Measurements from ENCODE around the gene RAB5A. TPM values are rescaled to one million over a fixed set of nuclear protein-coding genes. Genes with fewer than 3 reads are reported as not detected.

RAB5A gene
- total and polyA plus RNA-seq, 2 experiments from 2014 or later, result 110 to 128 TPM

DNA sequence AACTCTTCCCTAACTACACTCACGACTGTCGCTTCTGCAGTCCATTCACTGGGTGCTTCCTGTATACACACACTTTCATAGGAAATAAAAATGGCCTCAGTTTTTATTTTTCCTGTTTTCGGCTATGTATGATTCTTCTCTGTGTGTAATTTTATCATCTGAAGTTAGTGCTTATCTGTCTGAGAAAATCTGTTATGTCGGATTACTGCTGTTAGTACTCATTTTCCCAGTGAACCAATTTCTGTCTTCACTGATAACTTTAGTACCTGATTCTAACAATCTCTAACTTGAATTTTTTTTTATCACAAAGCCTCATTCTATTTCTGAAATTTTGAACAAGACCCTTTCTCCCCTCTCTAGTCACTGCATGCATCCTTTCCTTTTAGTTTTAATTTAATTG is 20.9 kb downstream of the RAB5A start (continued):
- no peak for TF ChIP-seq NANOG (IDR thresholded peaks at IDR 0.05; ENCODE audit: borderline replicate concordance)
- no peak for TF ChIP-seq CREB1 (CRISPR knock-in tag; IDR thresholded peaks at IDR 0.05; ENCODE audit: low read depth)
- TF ChIP-seq, protein P1, sequence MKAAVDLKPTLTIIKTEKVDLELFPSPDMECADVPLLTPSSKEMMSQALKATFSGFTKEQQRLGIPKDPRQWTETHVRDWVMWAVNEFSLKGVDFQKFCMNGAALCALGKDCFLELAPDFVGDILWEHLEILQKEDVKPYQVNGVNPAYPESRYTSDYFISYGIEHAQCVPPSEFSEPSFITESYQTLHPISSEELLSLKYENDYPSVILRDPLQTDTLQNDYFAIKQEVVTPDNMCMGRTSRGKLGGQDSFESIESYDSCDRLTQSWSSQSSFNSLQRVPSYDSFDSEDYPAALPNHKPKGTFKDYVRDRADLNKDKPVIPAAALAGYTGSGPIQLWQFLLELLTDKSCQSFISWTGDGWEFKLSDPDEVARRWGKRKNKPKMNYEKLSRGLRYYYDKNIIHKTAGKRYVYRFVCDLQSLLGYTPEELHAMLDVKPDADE (IDR thresholded peaks at IDR 0.05), result no peak
- no peak for TF ChIP-seq JUNB (IDR thresholded peaks at IDR 0.05; ENCODE audit: unreplicated experiment)
- no peak for TF ChIP-seq ZNF114 (CRISPR knock-in tag; IDR thresholded peaks at IDR 0.05)
- TF ChIP-seq ZNF331 (CRISPR knock-in tag; IDR thresholded peaks at IDR 0.05; ENCODE audit: low read depth), result no peak
- TF ChIP-seq EZH2phosphoT487 (IDR thresholded peaks at IDR 0.05; ENCODE audit: unreplicated experiment), result no peak

DNA sequence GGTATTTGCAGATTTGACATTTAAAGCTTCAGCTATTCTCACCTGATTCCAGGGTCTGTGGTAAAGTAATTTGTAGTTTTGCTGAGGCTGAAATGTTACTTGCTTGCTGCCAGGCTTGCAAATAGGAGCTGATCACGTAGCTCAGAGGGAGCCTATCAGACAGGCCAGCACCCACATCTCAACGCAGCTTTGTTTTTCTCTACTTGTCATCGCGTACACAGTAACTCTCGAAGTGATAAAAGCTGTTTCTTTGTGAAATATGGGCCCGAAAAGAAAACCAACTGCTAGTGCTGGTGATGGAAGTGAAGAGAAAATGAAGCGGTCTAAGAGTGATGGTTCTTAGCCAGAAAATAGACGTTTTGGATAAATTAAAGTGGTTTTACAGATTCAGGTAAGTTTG is 23.4 kb downstream of the RAB5A start:
- peaks cover 3% of the 10 kb centered on the region for H3K27me3 Mint-ChIP-seq (ENCODE audit: insufficient read depth, low read depth, poor library complexity)
- peaks cover 3% of the 10 kb centered on the region; the same call in 2 of the 3 replicates for H3K4me1 Mint-ChIP-seq
- H3K27ac Mint-ChIP-seq, result peak overlapping the region; percentile 55; the same call in 1 of the 2 replicates
- Histone ChIP-seq H3K27me3 (ENCODE audit: insufficient read depth) (no peaks in the 10 kb centered on the region), H3K4me2 (no peak overlapping the region), H3F3A (replicated peaks; ENCODE audit: low read depth) (no peaks in the 10 kb centered on the region), H3K4me3 (no peak overlapping the region), H3K4me1 (ENCODE audit: insufficient read depth) (0 out of 2 replicates have a peak, but pooled peaks cover 3% of the 10 kb centered on the region), H3K9me2 (ENCODE audit: insufficient read depth) (no peaks in the 10 kb centered on the region), H2AFZ (no peak overlapping the region), H4K20me1 (replicated peaks; ENCODE audit: insufficient read depth) (peaks cover 53% of the 10 kb centered on the region), H3K79me2 (replicated peaks; ENCODE audit: insufficient read depth) (peaks cover 99% of the 10 kb centered on the region), H3K36me3 (ENCODE audit: insufficient read depth) (peaks cover 14% of the 10 kb centered on the region), H3K27ac (ENCODE audit: low read depth) (no peak overlapping the region)
- no peak overlapping the region for H3K4me3 Mint-ChIP-seq
- H3K36me3 Mint-ChIP-seq (ENCODE audit: low read depth), result peaks cover 40% of the 10 kb centered on the region
- H3K9me3 Mint-ChIP-seq, result no peaks in the 10 kb centered on the region
- DNase-seq (ENCODE audit: low spot score) (no peak), ATAC-seq (no peak)
- TF ChIP-seq EZH2phosphoT487 (IDR thresholded peaks at IDR 0.05; ENCODE audit: unreplicated experiment) (no peak), NANOG (IDR thresholded peaks at IDR 0.05; ENCODE audit: borderline replicate concordance) (no peak), CREB1 (CRISPR knock-in tag; IDR thresholded peaks at IDR 0.05; ENCODE audit: low read depth) (no peak), JUNB (IDR thresholded peaks at IDR 0.05; ENCODE audit: unreplicated experiment) (no peak), ZNF331 (CRISPR knock-in tag; IDR thresholded peaks at IDR 0.05; ENCODE audit: low read depth) (no peak), STAT1 (IDR thresholded peaks at IDR 0.05; ENCODE audit: unreplicated experiment) (no peak), POLR2AphosphoS5 (IDR thresholded peaks at IDR 0.05; ENCODE audit: low read depth) (no peak)
- TF ChIP-seq, protein P2, sequence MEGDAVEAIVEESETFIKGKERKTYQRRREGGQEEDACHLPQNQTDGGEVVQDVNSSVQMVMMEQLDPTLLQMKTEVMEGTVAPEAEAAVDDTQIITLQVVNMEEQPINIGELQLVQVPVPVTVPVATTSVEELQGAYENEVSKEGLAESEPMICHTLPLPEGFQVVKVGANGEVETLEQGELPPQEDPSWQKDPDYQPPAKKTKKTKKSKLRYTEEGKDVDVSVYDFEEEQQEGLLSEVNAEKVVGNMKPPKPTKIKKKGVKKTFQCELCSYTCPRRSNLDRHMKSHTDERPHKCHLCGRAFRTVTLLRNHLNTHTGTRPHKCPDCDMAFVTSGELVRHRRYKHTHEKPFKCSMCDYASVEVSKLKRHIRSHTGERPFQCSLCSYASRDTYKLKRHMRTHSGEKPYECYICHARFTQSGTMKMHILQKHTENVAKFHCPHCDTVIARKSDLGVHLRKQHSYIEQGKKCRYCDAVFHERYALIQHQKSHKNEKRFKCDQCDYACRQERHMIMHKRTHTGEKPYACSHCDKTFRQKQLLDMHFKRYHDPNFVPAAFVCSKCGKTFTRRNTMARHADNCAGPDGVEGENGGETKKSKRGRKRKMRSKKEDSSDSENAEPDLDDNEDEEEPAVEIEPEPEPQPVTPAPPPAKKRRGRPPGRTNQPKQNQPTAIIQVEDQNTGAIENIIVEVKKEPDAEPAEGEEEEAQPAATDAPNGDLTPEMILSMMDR (conservative IDR thresholded peaks at IDR 0.05; ENCODE audit: low read depth in 2 of 2), result no peak
- TF ChIP-seq, protein P1 (IDR thresholded peaks at IDR 0.05), result no peak
- TF ChIP-seq, protein P3, sequence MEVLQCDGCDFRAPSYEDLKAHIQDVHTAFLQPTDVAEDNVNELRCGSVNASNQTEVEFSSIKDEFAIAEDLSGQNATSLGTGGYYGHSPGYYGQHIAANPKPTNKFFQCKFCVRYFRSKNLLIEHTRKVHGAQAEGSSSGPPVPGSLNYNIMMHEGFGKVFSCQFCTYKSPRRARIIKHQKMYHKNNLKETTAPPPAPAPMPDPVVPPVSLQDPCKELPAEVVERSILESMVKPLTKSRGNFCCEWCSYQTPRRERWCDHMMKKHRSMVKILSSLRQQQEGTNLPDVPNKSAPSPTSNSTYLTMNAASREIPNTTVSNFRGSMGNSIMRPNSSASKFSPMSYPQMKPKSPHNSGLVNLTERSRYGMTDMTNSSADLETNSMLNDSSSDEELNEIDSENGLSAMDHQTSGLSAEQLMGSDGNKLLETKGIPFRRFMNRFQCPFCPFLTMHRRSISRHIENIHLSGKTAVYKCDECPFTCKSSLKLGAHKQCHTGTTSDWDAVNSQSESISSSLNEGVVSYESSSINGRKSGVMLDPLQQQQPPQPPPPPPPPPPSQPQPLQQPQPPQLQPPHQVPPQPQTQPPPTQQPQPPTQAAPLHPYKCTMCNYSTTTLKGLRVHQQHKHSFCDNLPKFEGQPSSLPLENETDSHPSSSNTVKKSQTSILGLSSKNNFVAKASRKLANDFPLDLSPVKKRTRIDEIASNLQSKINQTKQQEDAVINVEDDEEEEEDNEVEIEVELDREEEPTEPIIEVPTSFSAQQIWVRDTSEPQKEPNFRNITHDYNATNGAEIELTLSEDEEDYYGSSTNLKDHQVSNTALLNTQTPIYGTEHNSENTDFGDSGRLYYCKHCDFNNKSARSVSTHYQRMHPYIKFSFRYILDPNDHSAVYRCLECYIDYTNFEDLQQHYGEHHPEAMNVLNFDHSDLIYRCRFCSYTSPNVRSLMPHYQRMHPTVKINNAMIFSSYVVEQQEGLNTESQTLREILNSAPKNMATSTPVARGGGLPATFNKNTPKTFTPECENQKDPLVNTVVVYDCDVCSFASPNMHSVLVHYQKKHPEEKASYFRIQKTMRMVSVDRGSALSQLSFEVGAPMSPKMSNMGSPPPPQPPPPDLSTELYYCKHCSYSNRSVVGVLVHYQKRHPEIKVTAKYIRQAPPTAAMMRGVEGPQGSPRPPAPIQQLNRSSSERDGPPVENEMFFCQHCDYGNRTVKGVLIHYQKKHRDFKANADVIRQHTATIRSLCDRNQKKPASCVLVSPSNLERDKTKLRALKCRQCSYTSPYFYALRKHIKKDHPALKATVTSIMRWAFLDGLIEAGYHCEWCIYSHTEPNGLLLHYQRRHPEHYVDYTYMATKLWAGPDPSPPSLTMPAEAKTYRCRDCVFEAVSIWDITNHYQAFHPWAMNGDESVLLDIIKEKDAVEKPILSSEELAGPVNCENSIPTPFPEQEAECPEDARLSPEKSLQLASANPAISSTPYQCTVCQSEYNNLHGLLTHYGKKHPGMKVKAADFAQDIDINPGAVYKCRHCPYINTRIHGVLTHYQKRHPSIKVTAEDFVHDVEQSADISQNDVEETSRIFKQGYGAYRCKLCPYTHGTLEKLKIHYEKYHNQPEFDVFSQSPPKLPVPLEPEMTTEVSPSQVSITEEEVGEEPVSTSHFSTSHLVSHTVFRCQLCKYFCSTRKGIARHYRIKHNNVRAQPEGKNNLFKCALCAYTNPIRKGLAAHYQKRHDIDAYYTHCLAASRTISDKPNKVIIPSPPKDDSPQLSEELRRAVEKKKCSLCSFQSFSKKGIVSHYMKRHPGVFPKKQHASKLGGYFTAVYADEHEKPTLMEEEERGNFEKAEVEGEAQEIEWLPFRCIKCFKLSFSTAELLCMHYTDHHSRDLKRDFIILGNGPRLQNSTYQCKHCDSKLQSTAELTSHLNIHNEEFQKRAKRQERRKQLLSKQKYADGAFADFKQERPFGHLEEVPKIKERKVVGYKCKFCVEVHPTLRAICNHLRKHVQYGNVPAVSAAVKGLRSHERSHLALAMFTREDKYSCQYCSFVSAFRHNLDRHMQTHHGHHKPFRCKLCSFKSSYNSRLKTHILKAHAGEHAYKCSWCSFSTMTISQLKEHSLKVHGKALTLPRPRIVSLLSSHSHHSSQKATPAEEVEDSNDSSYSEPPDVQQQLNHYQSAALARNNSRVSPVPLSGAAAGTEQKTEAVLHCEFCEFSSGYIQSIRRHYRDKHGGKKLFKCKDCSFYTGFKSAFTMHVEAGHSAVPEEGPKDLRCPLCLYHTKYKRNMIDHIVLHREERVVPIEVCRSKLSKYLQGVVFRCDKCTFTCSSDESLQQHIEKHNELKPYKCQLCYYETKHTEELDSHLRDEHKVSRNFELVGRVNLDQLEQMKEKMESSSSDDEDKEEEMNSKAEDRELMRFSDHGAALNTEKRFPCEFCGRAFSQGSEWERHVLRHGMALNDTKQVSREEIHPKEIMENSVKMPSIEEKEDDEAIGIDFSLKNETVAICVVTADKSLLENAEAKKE (CRISPR knock-in tag; IDR thresholded peaks at IDR 0.05), result no peak

All from GM23338 (cell line).